GOT3 (cell line): Measurements from ENCODE around the gene DAB1.

Experiments
- DNase-seq: peaks from one replicate; lab custom pipeline; 2025; ENCODE audit warnings: mixed read lengths; lab: John Stamatoyannopoulos, UW

The DAB1 gene

DNA sequence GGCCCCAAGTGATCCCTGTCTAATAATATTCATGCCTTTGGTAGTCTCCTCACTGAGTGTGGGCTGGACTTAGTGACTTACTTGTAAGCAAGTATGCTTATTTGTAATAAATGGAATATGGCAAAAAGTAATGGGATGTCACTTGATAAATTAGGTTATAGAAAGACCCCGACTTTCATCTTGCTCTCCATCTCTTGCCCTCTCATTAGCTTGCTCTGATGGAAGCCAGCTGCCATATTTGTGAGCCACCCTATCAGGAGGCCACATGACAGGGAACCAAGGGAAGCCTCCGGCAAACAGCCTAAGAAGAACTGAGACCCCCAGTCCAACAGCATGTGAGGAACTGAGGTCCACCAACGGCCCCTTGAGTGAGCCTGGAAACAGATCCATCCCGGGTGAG lies 107.0 kb downstream of the DAB1 start:
- no peak for DNase-seq

DNA sequence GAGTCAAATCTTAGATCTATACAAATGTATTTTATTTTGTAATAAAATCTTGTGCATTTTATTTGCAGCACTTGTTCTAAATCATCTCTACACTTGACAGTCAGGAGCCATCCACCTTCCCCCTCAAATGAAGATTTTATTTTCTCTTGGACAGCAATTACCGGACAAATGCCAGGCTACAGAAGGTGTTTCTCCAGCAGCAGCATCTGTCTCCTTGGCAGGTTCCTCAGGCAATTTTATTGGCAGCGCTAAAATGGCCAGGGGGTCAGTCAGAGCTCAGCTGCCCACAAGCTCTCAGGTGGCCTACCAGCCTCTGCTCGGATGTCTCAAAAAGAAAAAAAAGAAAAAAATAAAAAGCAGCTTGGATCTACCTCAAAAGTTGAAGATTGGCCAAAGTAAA lies 107.6 kb downstream of the DAB1 start:
- no peak for DNase-seq

DNA sequence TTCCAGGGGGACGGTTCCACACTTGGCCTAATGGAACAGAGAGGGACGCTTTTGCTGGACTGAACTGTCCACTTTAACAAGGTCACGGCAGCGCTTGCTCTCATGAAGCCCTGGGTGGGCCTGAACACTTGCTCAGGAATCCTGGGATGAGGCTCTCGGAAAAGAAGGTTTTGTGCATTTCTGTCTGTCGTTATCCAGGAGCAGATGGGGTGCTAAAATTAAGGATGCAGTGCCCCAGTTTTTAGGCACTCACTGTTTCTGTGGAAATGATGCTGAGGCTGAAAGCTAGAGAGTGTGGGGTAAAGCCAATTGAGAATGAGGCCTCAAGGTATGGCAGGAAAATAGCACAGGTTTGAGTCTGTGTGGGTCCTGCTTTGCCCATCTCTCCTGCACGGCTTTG lies 111.0 kb downstream of the DAB1 start:
- no peak for DNase-seq

DNA sequence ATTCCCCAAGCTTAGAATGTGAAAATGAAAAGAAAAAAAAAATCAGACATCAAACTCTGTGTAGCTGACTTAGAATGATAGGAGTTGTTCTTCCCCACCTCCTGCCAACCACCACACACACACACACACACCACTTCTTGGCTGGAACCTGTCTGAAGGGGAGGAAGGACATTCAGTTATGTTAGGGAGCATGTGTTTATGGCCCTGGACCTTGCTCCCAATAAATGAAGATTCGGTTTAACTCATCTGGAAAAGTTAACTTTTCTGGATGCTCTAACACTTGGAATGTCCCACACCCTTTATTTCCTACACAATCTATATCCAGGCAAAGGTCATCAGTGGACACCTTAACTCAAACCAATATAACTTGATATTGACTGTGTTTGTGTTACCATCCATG lies 112.4 kb downstream of the DAB1 start:
- DNase-seq: no peak

DNA sequence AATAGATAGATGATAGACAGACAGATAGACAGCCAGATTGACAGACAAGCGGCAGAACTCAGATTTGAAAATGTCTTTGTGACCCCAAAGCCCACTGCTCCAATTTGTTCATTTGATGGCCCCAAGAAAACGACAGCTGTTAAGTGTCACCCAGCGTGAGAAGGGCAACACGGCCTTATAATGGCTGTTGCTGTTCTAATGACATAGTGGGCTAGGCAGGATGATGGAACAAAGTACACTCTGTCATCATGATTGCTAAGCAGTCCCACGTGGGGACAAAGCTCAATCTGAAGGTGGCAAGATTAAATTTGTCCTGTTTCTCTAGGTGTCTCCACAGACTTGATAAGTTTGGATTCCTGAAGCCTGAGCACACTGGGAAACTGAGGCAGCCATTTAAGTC lies 112.9 kb downstream of the DAB1 start:
- no peak for DNase-seq

DNA sequence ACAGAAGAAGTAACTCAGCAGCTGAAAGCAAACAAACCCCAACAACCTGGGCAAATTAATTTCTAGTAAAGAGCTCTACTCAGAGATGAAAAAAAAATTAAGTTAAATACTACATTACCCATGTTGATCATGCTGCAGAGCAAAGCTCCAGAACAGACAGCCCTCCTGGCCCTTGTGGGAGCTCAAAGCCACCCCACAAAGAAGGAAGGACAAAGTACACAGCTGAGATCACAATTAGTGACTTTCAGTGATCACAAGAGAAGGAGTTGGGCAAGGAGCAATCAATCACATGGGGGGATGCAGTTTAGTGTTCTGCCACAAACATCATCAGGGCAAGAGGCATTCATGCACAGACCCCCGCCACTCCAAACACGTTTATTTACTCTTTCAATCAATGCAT lies 114.2 kb downstream of the DAB1 start:
- DNase-seq: no peak

DNA sequence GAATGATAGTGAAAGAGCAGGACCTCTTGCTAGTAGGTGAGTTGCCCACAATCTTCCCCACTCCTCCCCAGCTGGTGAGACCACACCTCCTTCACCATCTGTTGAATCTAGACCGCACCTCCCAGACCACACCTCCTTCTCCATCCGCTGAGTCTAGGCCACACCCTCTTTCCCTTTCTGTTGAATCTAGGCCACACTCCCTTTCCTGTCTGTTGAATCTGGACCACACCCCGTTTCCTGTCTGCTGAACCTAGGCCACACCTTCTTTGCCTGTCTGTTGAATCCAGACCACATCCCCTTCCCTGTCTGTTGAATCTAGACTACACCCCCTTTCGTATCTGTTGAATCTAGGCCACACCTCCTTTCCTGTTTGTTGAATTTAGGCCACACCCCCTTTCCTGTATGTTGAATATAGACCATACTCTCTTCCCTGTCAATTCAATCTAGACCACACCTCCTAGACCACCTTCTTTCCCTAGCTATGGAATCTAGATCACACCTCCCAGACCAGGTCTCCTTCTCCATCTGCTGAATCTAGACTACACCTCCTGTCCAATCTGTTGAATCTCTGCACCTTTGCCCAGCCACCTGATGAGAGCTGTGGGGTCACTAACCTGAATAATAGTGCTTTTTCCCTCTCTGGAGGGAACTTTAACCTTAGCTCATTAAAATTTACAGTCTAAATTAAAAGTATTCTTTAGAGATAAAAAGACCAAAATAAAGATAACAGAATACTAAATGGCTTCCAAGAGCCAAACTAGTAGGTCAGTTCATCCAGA lies 116.3 kb downstream of the DAB1 start:
- no peak for DNase-seq

DNA sequence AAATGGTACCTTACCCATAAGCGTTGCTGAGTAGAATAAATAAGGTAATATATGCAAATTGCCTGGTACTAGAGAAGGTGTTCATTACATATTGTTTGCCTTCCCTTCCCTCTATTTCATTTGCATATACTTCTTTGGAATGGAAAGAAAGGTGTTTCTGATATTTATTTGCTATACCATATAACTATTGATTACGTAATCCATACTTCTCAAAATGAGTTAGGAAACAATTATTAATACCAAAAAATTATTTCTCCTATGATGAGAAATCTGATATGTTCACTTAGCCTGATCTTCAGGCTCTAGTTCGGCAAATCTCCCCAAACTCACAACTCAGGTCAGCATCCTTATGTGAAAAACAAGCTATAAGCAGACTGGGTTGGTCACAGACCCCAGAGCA lies 119.3 kb downstream of the DAB1 start:
- DNase-seq: no peak

DNA sequence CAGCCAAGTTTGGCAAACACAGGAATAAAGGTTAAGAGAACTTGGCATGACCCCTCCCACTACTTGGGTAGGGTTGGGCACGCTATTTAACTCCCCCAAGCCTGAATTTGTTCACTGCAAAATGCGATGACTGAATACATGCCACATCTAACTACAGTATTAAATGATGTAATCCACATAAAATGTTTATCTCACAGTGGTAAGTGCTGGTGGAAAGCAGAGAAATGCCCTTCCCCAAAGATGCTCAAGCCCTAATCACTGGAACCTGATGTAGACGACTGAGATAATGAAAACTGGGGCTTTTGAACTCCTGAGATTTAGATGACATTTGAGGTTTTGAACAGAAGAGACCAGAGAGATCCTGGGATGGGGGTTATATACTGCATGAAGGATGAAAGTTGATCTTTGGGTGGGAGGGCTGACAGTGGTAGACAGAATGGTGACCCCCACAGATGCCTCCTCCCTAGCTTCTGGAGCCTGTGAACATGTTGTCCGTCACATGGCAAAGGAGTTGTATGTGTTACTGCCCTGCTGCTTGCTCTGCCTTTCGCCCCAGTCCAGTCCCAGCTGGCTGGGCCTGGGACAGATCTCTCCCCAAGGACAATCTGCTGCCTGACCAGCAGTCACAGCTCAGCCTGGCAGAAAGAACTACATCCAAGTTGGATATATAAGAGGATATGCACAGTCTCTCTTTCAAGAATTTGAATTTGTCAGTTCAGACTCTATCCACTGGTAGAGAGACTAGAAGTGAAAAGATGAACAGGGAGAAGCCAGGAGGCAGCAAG lies 120.9 kb downstream of the DAB1 start:
- no peak for DNase-seq

DNA sequence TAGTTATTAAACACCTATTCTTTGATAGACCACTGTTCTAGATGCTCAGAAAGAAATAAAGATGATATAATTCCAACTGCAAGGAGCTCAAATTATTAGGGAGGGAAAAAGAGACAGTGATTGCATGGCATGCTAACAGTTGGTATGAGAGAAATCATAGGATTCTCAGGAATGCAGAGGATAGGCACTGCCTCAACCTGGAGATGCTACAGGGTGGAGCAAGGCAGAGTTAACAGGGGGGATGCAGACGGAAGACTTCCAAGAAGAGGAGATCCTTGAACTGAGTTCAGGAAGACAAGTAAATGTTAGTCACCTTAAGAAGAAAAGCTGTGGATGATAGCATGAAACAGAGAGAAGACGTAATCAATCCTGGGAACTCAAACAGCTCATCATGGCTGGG lies 123.7 kb downstream of the DAB1 start:
- DNase-seq: no peak

DNA sequence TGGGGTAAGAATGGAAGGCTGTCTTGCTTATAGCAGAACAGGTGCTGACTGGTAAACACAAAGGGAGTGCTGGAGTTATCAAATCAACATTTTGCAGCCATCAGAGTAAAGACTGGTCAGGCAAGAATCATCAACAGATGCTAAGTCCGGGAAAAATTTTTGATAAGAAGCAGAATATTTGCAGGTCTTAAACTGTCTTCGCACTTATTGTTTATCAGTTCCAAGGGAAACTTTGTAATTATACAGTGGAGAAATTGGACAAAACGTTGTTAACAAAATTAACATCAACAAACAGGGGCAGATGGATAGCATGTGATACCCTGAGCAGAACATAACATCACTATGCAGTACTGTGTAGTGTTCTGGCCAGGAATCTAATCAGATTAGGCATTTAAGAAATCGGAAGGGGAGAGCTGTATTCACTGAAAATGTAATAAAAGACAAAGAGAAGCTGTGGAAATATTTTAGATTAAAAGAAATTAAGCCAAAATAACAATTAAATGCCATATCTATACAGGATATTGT lies 127.1 kb downstream of the DAB1 start:
- no peak for DNase-seq

DNA sequence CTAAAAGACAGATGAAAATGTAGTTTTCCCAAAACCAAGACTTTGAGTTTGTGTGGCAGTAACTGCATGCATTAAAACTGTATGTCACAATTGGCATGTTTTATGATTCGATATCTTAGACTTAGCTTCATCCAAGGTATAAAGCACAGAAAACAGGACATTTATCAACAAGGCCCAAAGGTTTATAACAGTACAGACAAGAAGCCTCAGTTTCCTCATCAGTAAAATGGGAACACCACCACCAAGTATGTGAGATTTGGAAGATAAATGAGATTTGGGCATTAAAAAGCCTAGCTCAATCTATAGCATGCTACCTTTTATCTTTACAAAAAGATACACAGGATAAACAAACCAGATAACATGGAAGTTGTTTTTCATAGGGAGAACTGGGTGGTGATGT lies 128.5 kb downstream of the DAB1 start:
- no peak for DNase-seq

DNA sequence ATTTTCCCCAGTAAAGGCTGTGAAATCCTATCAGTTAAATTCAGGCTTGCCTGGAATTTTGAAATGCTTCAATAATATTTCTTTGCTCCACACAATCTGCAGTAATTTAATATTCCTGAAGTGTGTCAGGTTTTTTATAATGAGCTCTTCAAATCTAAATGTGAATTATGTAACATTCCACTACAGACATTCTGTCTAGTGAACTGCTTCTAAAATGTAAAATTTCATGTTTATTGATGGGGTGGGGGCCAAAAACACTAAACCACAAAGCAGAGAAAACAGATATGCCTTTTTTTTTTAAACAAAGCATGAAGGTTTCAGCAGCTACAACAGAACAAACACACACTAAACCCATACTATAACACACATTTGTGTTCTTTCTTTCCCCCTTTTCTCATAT lies 129.7 kb downstream of the DAB1 start:
- DNase-seq: no peak

DNA sequence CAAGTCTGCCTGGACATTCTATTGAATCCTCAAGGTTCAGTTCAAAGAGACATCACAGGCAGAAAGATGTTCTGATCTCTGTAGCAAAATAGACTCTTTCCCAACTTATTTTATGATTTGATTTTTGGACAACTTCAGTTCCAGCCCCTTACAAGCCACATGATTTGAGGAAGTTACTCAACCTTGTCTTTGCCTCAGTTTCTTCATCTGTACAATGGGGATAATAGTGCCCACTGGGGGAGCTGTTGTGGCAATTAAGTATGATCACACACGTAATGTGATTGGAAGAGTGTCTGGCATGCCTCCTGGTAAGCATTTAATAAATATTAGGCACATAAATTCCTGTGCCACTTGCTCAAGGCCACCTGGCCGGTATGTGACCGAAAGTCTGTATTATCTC lies 130.6 kb downstream of the DAB1 start:
- DNase-seq: no peak

DNA sequence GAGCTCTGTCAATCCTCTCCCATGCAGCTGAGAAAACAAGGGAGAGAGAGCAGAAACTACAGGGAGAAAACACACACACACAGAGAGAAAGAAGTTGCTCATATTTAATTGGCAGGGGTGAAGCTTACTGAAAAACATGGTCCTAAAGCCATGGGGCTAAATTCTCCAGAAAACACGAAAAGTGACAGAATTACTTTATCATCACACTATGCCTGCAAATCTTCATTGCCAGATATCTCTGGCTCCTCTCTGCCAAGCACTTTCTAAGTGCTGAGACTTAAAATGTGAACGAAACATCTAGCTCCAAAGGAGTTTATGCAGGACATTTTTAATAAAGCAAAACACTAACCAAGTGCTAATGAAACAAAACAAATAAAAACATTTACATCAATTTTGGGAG lies 134.1 kb downstream of the DAB1 start:
- no peak for DNase-seq

DNA sequence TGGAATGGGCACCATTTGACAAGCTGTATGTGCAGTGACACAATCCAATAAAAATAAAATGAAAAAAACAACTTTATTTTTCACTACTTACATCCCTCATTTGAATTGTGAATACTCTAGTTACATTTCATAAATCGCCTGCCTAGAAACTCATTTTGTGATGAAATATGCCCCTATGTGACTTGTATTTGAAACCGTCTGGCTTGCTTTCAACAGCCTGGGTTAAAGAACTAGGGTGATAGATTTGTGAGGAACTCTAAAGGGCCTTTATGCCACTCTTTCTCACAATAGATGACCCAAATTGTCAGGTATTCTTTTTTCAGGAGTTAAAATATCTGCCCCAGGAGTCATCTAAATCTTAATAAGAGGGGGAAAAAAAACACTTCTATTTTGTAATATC lies 137.9 kb downstream of the DAB1 start:
- no peak for DNase-seq

DNA sequence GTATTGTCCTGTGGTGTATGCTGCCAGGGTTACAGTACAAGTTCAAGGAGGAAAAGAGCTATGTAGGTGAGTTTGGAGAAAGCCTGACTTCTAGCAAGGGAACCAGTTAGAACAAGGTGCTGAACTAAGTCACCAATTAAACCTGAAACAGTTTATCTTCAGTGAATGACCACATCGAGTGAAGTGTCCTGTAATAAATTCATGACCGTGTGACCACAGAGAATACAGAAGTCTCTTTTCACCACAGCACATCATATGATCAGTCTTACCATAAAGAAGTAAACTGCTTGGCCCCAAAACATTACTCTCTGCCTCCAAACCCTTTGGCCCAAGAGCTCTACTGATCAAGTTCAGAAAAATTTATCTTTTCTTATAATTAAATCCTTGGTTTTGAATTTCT lies 141.4 kb downstream of the DAB1 start:
- DNase-seq: no peak

DNA sequence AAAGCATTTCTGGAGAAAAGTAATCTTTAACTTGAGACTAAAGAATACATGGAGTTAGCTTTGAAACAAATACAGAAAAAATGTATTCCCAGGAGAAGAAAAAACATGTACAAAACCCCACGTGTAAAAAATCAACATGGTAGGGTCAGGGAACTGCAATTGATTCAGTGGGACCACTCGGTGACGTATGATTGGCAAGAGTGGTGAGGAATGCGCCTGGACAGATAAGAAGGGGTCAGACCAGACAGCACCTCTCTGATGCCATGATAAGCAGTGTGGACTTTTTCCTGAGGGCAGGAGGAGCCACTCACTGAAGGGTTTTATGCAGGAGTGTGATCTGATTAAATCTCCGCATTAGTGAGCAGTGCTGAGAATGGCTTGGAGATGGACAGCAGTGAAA lies 142.5 kb downstream of the DAB1 start:
- no peak for DNase-seq

DNA sequence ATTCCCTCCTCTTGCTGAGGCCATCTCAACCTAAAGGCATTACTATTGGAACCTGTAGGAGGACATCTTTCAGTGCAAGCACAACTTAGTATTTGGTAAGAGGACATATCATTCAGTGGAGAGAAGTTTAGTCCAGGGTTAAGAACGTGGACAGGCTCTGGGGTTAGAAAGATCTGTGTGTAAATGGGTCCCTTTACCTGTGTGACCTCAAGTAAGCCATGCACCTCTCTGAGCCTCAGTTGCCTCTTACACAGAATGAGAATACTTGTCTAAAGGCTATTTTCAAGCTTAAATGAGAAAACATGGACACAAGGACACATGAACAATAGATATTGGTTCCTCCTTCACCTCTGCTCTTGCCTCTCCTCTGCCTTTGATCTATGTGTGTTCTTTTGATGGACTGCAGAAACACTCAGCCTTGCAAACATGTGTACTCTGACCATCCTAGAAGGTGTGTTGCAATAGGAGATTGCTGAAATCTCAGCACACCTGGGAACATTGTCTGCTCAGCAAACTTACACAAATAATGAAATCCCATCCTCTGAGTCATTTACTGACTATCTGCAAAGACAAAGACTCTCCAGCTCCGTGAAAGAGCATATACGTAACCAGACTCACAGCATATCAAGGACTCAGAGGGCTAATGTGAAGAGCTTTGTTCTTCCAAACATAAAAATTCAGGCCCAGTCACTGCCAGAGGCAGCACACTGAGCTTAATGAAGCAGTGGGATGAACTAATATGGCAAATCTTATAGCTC lies 143.8 kb downstream of the DAB1 start:
- no peak for DNase-seq

DNA sequence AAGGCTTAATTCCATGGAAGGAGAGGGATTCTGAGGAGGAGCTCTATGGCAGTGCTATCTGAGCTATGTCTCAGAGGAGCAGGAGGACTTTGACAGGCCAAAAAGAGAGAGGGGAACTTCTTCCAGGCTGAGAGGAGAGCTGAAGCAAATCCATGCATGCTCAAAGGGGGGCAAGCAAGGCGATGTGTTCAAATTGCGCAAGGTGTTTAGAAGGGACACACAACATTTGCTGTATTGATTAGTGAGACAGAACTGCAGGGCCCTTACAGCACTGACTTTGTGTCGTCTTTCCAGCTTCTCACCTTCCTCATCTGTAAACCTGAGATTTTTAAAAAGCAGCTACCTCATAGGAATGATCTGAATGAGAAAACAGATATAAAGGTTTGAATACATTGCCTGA lies 145.3 kb downstream of the DAB1 start:
- no peak for DNase-seq

DNA sequence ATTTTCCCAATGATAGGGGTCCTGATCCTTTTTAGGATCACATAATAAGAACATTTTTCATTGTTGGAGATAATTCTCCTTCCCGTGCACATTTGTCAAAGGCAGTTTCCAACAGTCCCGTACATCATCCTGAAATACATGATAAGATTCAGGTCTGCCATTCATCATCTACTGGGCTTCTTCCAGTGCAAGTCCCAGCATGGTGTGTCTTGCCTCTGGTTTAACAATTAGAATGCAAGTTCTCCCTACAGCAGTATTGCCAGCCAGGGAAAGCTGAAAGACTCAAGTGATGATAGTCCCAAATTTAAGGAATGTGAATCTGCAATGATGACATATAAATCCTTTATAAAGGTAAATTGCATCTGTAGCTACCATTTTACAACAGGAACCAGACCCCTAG lies 146.2 kb downstream of the DAB1 start:
- no peak for DNase-seq

DNA sequence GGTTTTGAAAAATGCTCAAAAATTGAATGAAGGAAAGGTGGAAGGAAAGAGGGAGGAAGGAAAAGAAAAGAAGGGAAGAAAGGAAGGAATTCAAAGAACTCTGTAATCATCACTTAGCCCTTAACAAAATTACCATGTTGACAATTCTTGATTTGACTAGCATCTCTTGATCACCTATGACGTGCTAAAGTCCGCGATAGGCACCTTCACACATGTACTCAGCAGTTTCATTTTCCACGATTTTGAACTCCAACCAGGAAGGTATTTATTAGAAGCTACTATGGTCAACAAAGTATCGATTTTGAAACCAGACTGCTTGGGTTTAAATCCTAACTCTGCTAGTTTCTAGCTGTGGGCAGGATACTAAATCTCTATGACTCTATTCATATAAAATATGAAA lies 146.9 kb downstream of the DAB1 start:
- no peak for DNase-seq

DNA sequence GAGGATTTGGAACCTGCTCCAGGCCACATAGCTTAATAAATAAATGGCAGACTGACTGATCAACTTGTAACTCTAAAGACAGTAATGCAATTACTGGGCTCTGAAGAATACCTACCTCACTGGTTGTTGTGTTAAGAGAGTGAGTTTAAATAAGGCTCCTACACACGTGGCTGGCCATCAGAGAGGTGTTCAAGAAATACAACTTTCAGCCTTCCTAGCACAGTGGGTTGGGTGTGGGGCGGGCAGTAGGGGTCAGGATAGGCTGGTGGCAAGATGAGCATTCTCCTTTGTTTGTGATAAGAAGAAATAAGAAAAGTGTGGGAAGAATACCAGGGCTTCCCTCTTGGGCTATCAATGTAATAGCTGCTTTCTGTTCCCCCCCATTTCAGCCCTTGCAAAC lies 151.3 kb downstream of the DAB1 start:
- DNase-seq: no peak
